ENCODE data around the gene ZBTB46.

ZBTB46 gene

DNA sequence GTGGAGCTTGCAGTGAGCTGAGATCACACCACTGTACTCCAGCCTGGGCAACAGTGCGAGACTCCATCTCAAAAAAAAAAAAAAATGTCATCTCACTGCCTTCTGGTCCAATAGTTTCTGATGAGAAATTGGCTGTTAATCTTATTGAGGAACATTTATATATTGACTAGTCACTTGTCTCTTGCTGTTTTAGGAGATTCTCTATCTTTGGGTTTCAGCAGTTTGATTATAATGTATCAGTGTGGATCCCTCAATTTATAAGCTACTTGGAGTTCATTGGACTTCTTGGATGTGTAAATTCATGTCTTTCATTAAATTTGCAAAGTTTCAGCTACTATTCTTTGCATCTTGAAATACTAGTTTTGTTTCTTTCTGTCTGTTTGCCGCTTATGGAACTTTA, 112.1 kb downstream of the ZBTB46 start:
- H3K4me3 ChIP-seq (ENCODE audit: low read depth, low read length) = no peak overlapping the region
- no peak for DNase-seq (ENCODE audit: low read depth, low spot score)
- TF ChIP-seq, protein P1, sequence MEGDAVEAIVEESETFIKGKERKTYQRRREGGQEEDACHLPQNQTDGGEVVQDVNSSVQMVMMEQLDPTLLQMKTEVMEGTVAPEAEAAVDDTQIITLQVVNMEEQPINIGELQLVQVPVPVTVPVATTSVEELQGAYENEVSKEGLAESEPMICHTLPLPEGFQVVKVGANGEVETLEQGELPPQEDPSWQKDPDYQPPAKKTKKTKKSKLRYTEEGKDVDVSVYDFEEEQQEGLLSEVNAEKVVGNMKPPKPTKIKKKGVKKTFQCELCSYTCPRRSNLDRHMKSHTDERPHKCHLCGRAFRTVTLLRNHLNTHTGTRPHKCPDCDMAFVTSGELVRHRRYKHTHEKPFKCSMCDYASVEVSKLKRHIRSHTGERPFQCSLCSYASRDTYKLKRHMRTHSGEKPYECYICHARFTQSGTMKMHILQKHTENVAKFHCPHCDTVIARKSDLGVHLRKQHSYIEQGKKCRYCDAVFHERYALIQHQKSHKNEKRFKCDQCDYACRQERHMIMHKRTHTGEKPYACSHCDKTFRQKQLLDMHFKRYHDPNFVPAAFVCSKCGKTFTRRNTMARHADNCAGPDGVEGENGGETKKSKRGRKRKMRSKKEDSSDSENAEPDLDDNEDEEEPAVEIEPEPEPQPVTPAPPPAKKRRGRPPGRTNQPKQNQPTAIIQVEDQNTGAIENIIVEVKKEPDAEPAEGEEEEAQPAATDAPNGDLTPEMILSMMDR (IDR thresholded peaks at IDR 0.05; ENCODE audit: low read depth, low read length) = no peak
- in situ Hi-C loops (cut with HindIII; ENCODE audit: low sequenced_read_pairs) = no loop called here

DNA sequence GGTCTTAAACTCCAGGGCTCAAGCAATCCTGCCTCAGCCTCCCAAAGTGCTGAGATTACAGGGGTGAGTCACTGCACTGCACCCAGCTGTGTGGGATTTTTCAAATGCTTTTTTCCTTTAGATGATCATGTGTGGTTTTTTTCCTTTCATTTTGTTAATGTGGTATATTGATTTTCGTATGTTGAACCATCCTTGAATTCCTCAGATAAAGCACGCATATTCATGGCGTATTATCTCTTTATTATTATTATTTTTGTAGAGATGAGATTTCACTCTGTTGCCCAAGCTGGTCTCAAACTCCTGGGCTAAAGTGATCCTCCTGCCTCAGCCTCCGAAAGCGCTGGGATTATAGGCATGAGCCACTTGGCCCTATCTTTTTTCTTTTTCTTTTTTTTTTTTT, 116.2 kb downstream of the ZBTB46 start:
- TF ChIP-seq, protein P1 (IDR thresholded peaks at IDR 0.05; ENCODE audit: low read depth, low read length) = no peak
- in situ Hi-C loops (cut with HindIII; ENCODE audit: low sequenced_read_pairs) = no loop called here
- H3K4me3 ChIP-seq (ENCODE audit: low read depth, low read length) = no peak overlapping the region
- DNase-seq (ENCODE audit: low read depth, low spot score) = no peak

DNA sequence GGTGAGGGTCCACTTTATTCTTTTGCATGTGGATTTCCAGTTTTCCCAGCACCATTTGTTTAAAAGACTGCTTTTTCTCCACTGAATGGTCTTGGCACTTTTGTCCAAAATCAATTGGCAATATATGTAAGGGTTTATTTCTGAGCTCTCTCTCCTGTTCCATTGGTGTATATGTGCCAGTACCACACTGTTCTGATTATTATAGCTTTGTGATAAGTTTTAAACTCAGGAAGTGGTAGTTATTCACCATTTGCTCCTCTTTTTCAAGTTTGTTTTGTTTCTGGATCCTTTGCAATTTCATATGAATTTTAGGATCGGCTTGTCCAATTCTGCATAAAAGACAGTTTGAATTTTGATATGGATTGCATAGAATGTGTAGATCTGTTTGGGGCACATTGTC, 118.9 kb downstream of the ZBTB46 start:
- TF ChIP-seq, protein P1 (IDR thresholded peaks at IDR 0.05; ENCODE audit: low read depth, low read length) = no peak
- DNase-seq (ENCODE audit: low read depth, low spot score) = no peak
- no peak overlapping the region for H3K4me3 ChIP-seq (ENCODE audit: low read depth, low read length)
- in situ Hi-C loops (cut with HindIII; ENCODE audit: low sequenced_read_pairs) = no loop called here

DNA sequence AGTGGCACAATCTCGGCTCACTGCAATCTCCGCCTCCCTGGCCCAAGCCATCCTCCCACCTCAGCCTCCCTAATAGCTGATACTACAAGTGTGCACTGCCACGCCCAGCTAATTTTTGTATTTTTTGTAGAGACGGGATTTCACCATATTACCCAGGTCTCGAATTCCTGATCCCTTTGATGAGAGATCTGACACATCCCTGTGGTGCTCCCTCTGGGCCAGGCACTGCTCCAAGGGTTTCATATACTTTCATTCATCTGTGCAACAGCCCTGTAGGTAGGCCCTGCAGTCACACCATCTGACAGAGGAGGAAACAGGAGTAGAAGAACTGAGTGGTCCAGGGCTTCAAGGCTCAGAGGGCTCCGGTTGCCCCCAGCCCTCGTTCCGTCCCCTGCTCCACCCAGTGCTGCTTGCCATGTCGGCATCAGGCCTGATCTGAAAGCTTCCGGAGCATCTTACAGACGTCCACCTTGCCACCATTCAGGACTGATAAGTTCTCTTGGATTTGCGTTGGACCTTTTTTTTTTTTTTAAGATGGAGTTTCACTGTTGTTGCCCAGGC, 119.9 kb downstream of the ZBTB46 start:
- in situ Hi-C loops (cut with HindIII; ENCODE audit: low sequenced_read_pairs) = no loop called here

DNA sequence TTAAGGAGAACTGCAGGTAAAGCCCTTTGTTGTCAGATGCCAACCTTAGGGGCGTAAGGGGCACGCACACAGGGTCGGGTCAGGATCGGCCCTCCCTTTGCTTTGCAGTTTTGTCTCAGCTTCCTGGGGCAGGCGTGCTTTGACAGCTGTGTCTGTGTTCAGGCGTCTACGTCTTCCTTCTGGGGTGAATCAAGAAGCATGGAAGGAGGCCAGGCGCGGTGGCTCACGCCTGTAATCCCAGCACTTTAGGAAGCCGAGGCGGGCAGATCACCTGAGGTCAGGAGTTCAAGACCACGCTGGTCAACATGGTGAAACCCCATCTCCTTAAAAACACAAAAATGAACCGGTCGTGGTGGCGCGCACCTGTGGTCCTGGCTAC, 121.9 kb downstream of the ZBTB46 start:
- TF ChIP-seq, protein P1 (IDR thresholded peaks at IDR 0.05; ENCODE audit: low read depth, low read length) = no peak
- DNase-seq (ENCODE audit: low read depth, low spot score) = no peak
- in situ Hi-C loops (cut with HindIII; ENCODE audit: low sequenced_read_pairs) = no loop called here
- peak overlapping the region; percentile 74 for H3K4me3 ChIP-seq (ENCODE audit: low read depth, low read length)

More for the DNA sequence above, 119.9 kb downstream of the ZBTB46 start:
- TF ChIP-seq, protein P1 (IDR thresholded peaks at IDR 0.05; ENCODE audit: low read depth, low read length) = no peak
- DNase-seq (ENCODE audit: low read depth, low spot score) = no peak
- no peak overlapping the region for H3K4me3 ChIP-seq (ENCODE audit: low read depth, low read length)

DNA sequence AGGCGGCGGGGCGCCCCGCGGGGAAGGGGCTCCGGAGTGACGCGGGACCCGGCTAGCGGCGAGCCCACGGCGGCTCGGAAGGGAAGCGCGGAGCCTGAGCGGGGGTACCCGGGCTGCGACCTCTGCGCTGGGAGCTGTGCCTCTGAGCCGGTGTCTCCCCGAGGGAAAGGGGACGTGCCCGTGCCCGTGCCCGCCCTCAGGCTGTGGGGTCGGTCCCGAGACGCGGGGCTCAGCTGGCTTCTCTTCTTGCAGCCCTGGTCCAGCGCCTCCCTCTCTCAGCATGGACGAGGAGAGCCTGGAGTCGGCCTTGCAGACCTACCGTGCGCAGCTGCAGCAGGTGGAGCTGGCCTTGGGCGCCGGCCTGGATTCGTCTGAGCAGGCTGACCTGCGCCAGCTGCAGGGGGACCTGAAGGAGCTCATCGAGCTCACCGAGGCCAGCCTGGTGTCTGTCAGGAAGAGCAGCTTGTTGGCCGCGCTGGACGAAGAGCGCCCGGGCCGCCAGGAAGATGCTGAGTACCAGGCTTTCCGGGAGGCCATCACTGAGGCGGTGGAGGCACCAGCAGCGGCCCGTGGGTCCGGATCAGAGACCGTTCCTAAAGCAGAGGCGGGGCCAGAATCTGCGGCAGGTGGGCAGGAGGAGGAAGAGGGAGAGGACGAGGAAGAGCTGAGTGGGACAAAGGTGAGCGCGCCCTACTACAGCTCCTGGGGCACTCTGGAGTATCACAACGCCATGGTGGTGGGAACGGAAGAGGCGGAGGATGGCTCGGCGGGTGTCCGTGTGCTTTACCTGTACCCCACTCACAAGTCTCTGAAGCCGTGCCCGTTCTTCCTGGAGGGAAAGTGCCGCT, 122.5 kb downstream of the ZBTB46 start:
- in situ Hi-C loops (cut with HindIII; ENCODE audit: low sequenced_read_pairs) = no loop called here
- TF ChIP-seq, protein P1 (IDR thresholded peaks at IDR 0.05; ENCODE audit: low read depth, low read length) = no peak
- DNase-seq (ENCODE audit: low read depth, low spot score) = no peak
- peak overlapping the region; percentile 74 for H3K4me3 ChIP-seq (ENCODE audit: low read depth, low read length)
